IMR-90 (cell line): ENCODE results near the gene SIGLEC11. TPM values are rescaled to one million over a fixed set of nuclear protein-coding genes. Genes with fewer than 3 reads are reported as not detected.

Experiments used
- ATAC-seq: fragments of 200-7000 bp; cut with Tn5 transposase; 2 replicates; pipeline ENCODE4 v1.9.1; 2020; ENCODE audit warnings: low read depth, mild to moderate bottlenecking, moderate library complexity
- BruUV-seq: library from RNA; stranded (reverse); fragments of 400-500 nt; replicated peaks from 2 replicates; lab custom pipeline; 2021; lab: Mats Ljungman, UMichigan
- CTCF ChIA-PET: fragments of 300-600 bp; formaldehyde crosslinking; extraction: SDS; loops from one replicate; lab custom pipeline; 2021; ENCODE audit warnings: antibody characterized with exemption; lab: Yijun Ruan, JAX
- POLR2A ChIA-PET: fragments of 300-600 bp; sonication (Branson Sonifier 250); formaldehyde crosslinking; loops from one replicate; lab custom pipeline; 2022; ENCODE audit warnings: antibody characterized with exemption; ENCODE audit not compliant: unreplicated experiment; lab: Charles Lee
- DNase-seq: peaks from one replicate; pipeline ENCODE4 v3.0.0; 2013
- H2AFZ ChIP-seq: replicated peaks from 2 replicates; pipeline ENCODE3; 2013; ENCODE audit warnings: low read length, mild to moderate bottlenecking; ENCODE audit not compliant: poor library complexity
- H2AK5ac ChIP-seq: 2 replicates; pipeline ENCODE4 v1.6.1; 2013; ENCODE audit warnings: low read depth, low read length, inconsistent platforms
- H2AK9ac ChIP-seq: replicated peaks from 2 replicates; pipeline ENCODE3; 2013; ENCODE audit warnings: mild to moderate bottlenecking, low read depth, low read length, moderate library complexity; ENCODE audit not compliant: poor library complexity
- H2BK120ac ChIP-seq: 2 replicates; pipeline ENCODE4 v1.6.1; 2013; ENCODE audit warnings: low read depth, low read length, inconsistent platforms
- H2BK15ac ChIP-seq: 3 replicates; pipeline ENCODE4 v1.6.1; 2013; ENCODE audit warnings: low read depth, low read length, inconsistent platforms
- H2BK20ac ChIP-seq: 2 replicates; pipeline ENCODE4 v1.6.1; 2013; ENCODE audit warnings: low read depth, mild to moderate bottlenecking, inconsistent platforms, low read length, moderate library complexity
- H2BK5ac ChIP-seq: 2 replicates; pipeline ENCODE4 v1.6.1; 2013; ENCODE audit warnings: mild to moderate bottlenecking, low read depth, low read length, inconsistent platforms; ENCODE audit not compliant: poor library complexity, severe bottlenecking
- H3K14ac ChIP-seq: replicated peaks from 2 replicates; pipeline ENCODE4 v1.6.1; 2013; ENCODE audit warnings: low read depth, low read length, inconsistent platforms
- H3K18ac ChIP-seq: 2 replicates; pipeline ENCODE4 v1.6.1; 2013; ENCODE audit warnings: low read depth, low read length, control low read depth
- H3K23ac ChIP-seq: 2 replicates; pipeline ENCODE4 v1.6.1; 2013; ENCODE audit warnings: low read depth, low read length, inconsistent platforms
- H3K27ac ChIP-seq: 2 replicates; pipeline ENCODE4 v1.5.1; 2013; ENCODE audit warnings: mild to moderate bottlenecking, control low read depth, low read length; ENCODE audit not compliant: insufficient read depth
- H3K27me3 ChIP-seq: 2 replicates; pipeline ENCODE4 v1.6.1; 2013; ENCODE audit warnings: low read length; ENCODE audit not compliant: control insufficient read depth, insufficient read depth
- H3K36me3 ChIP-seq: 2 replicates; pipeline ENCODE4 v1.6.1; 2013; ENCODE audit warnings: low read length, mixed read lengths; ENCODE audit not compliant: control insufficient read depth, insufficient read depth
- H3K4ac ChIP-seq: 2 replicates; pipeline ENCODE4 v1.6.1; 2013; ENCODE audit warnings: low read depth, low read length, inconsistent platforms
- H3K4me1 ChIP-seq: 2 replicates; pipeline ENCODE4 v1.6.1; 2013; ENCODE audit warnings: low read length, mixed read lengths; ENCODE audit not compliant: control insufficient read depth, insufficient read depth
- H3K4me2 ChIP-seq: 2 replicates; pipeline ENCODE4 v1.6.1; 2013; ENCODE audit warnings: low read depth, mild to moderate bottlenecking, control low read depth, low read length, moderate library complexity
- H3K4me3 ChIP-seq: 2 replicates; pipeline ENCODE4 v1.5.1; 2013; ENCODE audit warnings: low read depth, mild to moderate bottlenecking, control low read depth, low read length, moderate library complexity; ENCODE audit not compliant: insufficient read depth
- H3K56ac ChIP-seq: 2 replicates; pipeline ENCODE4 v1.6.1; 2013; ENCODE audit warnings: low read length, inconsistent platforms; ENCODE audit not compliant: insufficient read depth; ENCODE audit errors: extremely low read depth
- H3K79me1 ChIP-seq, 2 experiments: 2 replicates each; pipeline ENCODE4 v1.6.1; 2013; ENCODE audit warnings: low read length in 2 of 2, inconsistent platforms in 1 of 2, low read depth in 1 of 2
- H3K9ac ChIP-seq: 2 replicates; pipeline ENCODE4 v1.6.1; 2013; ENCODE audit warnings: low read depth, low read length, control low read depth
- H3K9me1 ChIP-seq: 2 replicates; pipeline ENCODE4 v1.6.1; 2013; ENCODE audit warnings: low read length, inconsistent platforms; ENCODE audit not compliant: insufficient read depth
- H3K9me3 ChIP-seq: 2 replicates; pipeline ENCODE4 v1.6.1; 2013; ENCODE audit warnings: low read length; ENCODE audit not compliant: control insufficient read depth, insufficient read depth
- H4K20me1 ChIP-seq: 2 replicates; pipeline ENCODE4 v1.6.1; 2013; ENCODE audit warnings: low read length, inconsistent platforms; ENCODE audit not compliant: insufficient read depth
- H4K5ac ChIP-seq: 2 replicates; pipeline ENCODE4 v1.6.1; 2013; ENCODE audit warnings: mild to moderate bottlenecking, low read depth, low read length, control low read depth
- H4K8ac ChIP-seq, 2 experiments: 2 replicates each; pipeline ENCODE4 v1.6.1; 2013; ENCODE audit warnings: low read depth in 2 of 2, low read length in 2 of 2, control low read depth in 1 of 2, inconsistent platforms in 1 of 2
- H4K91ac ChIP-seq: 2 replicates; pipeline ENCODE4 v1.6.1; 2013; ENCODE audit warnings: low read depth, low read length, inconsistent platforms; ENCODE audit not compliant: insufficient read depth
- CEBPB ChIP-seq: IDR thresholded peaks from 2 replicates; pipeline ENCODE4 v1.6.1; 2012; ENCODE audit warnings: low read depth, low read length, improper control_type of control experiment
- CHD1 ChIP-seq: IDR thresholded peaks from 2 replicates; pipeline ENCODE4 v1.6.1; 2012; ENCODE audit warnings: low read depth, low read length, improper control_type of control experiment
- FOS ChIP-seq: fragments of 150-350 bp; IDR thresholded peaks from 2 replicates; pipeline ENCODE4 v1.6.1; 2016; ENCODE audit warnings: low read depth, low read length
- MAZ ChIP-seq: IDR thresholded peaks from 2 replicates; pipeline ENCODE4 v1.6.1; 2012; ENCODE audit warnings: low read depth, mild to moderate bottlenecking, low read length, improper control_type of control experiment, moderate library complexity, borderline replicate concordance
- MXI1 ChIP-seq: IDR thresholded peaks from 2 replicates; pipeline ENCODE4 v1.6.1; 2012; ENCODE audit warnings: low read depth, mild to moderate bottlenecking, low read length, moderate library complexity, borderline replicate concordance
- NFE2L2 ChIP-seq: fragments of 150-350 bp; IDR thresholded peaks from 2 replicates; pipeline ENCODE4 v1.6.1; 2016; ENCODE audit warnings: low read depth, mild to moderate bottlenecking, low read length
- POLR2A ChIP-seq: IDR thresholded peaks from 2 replicates; pipeline ENCODE4 v1.6.1; 2012; ENCODE audit warnings: mild to moderate bottlenecking, low read depth, low read length
- RAD21 ChIP-seq: IDR thresholded peaks from 2 replicates; pipeline ENCODE4 v1.6.1; 2012; ENCODE audit warnings: low read length, improper control_type of control experiment
- SMC3 ChIP-seq: fragments of 150-350 bp; IDR thresholded peaks from 2 replicates; pipeline ENCODE4 v1.6.1; 2016; ENCODE audit warnings: low read depth, mild to moderate bottlenecking, antibody characterized with exemption, low read length, moderate library complexity
- WGBS, 2 experiments: methylation state at CpG; one replicate each; pipeline versions ENCODE4 v1.1.5 to v1.1.7; 2013; ENCODE audit warnings: missing lambda C conversion rate in 2 of 2; ENCODE audit not compliant: insufficient read length in 1 of 2; ENCODE audit errors: extremely low coverage in 2 of 2; 5-methylcytosine and 5-hydroxymethylcytosine counted together
- dilution Hi-C: fragments of 300-500 bp; cut with HindIII; formaldehyde crosslinking; loops from one replicate; pipeline ENCODE4 v1.14.3; 2018; ENCODE audit warnings: low sequenced_read_pairs; ENCODE audit not compliant: unreplicated experiment
- in situ Hi-C: fragments of 300-500 bp; cut with MboI; formaldehyde crosslinking; loops from 3 replicates; pipeline ENCODE4 v1.14.3; 2019; ENCODE audit warnings: low sequenced_read_pairs, inconsistent platforms, mixed read lengths
- intact Hi-C: fragments of 100-400 bp; cut with micrococcal nuclease; formaldehyde crosslinking; loops from 2 replicates; pipeline ENCODE4 v1.10.0; 2022
- polyA plus RNA-seq, 3 experiments: library from polyadenylated mRNA; depleted of rRNA; stranded (reverse); fragments of >200 nt; gene quantifications; 2 replicates each; pipeline ENCODE4 v1.2.3, GENCODE V29; 2012; ENCODE audit warnings: low replicate concordance in 1 of 3
- total RNA-seq: library from RNA; depleted of rRNA; stranded (reverse); fragments of >200 nt; gene quantifications from 2 replicates; pipeline ENCODE4 v1.2.3, GENCODE V29; 2012
- TF ChIP-seq, protein P1 (sequence below): fragments of 150-350 bp; IDR thresholded peaks from 2 replicates; pipeline ENCODE4 v1.6.1; 2016; ENCODE audit warnings: low read depth, mild to moderate bottlenecking, low read length, moderate library complexity, borderline replicate concordance
- TF ChIP-seq, protein P2 (sequence below): fragments of 150-350 bp; IDR thresholded peaks from 2 replicates; pipeline ENCODE4 v1.6.1; 2017; ENCODE audit warnings: mild to moderate bottlenecking, antibody characterized with exemption, low read length, low read depth

Gene SIGLEC11
- total and polyA plus RNA-seq, 2 of the 4 experiments (the other 2 are of a cell fraction): not detected

DNA sequence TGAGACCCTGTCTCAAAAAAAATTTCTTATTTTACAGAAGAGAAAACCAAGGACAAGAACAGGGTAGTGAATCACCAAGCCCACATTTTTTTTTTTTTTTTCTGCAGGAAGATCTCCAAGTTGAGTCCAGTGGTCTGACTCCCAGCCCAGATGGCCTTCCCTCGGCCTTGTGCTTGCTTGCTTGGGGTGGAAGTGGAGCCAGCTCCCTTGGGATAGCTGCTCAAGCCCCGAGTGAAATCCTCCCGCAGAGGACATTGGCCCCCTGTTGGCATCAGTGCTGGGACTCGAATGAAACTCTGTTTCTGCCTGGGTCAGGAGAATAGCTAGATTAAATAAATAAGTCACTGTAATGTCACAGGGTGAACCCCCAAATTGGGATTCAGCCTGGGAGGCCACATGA is 22.3 kb downstream of the SIGLEC11 start:
- H3K27me3 ChIP-seq: no peaks in the 10 kb centered on the region; the same call in 1 of the 2 replicates
- H2BK5ac ChIP-seq: no peak overlapping the region
- H3K4me2 ChIP-seq: no peak overlapping the region
- ATAC-seq (no peak), DNase-seq (no peak)
- no peak overlapping the region for H2BK120ac ChIP-seq
- H3K9ac ChIP-seq: no peak overlapping the region
- no peak overlapping the region for H4K5ac ChIP-seq
- H4K91ac ChIP-seq: no peak overlapping the region
- no peak overlapping the region for H2BK15ac ChIP-seq
- no peak overlapping the region for H3K27ac ChIP-seq
- no peak overlapping the region for H3K18ac ChIP-seq
- no peaks in the 10 kb centered on the region for H3K9me3 ChIP-seq
- no peak overlapping the region for H2AK9ac ChIP-seq
- no peak overlapping the region for H2AFZ ChIP-seq
- no peak overlapping the region for H3K56ac ChIP-seq
- in situ Hi-C loops (loop anchor here (10.0 kb wide), 2 partner anchors 46 to 206 kb away; no protein-coding TSS in a partner anchor), intact Hi-C loops (no loop called here), dilution Hi-C loops (no loop called here)
- H3K4me1 ChIP-seq: no peaks in the 10 kb centered on the region
- H3K9me1 ChIP-seq: no peaks in the 10 kb centered on the region
- no peak overlapping the region for H2AK5ac ChIP-seq
- no peaks in the 10 kb centered on the region for H3K79me1 ChIP-seq
- TF ChIP-seq POLR2A: no peak
- no peak for TF ChIP-seq MAZ
- no peak for TF ChIP-seq FOS
- TF ChIP-seq, protein P1, sequence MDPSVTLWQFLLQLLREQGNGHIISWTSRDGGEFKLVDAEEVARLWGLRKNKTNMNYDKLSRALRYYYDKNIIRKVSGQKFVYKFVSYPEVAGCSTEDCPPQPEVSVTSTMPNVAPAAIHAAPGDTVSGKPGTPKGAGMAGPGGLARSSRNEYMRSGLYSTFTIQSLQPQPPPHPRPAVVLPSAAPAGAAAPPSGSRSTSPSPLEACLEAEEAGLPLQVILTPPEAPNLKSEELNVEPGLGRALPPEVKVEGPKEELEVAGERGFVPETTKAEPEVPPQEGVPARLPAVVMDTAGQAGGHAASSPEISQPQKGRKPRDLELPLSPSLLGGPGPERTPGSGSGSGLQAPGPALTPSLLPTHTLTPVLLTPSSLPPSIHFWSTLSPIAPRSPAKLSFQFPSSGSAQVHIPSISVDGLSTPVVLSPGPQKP: no peak
- TF ChIP-seq RAD21: no peak
- TF ChIP-seq MXI1: no peak
- TF ChIP-seq SMC3: no peak
- TF ChIP-seq, protein P2, sequence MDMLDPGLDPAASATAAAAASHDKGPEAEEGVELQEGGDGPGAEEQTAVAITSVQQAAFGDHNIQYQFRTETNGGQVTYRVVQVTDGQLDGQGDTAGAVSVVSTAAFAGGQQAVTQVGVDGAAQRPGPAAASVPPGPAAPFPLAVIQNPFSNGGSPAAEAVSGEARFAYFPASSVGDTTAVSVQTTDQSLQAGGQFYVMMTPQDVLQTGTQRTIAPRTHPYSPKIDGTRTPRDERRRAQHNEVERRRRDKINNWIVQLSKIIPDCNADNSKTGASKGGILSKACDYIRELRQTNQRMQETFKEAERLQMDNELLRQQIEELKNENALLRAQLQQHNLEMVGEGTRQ: no peak
- TF ChIP-seq CHD1: no peak
- no peak for TF ChIP-seq NFE2L2
- no peak for TF ChIP-seq CEBPB
- no peak overlapping the region for H4K8ac ChIP-seq
- ChIA-PET POLR2A (no interaction called here), CTCF (interaction anchor here (1.1 kb wide), 1 partner anchor 112 kb away, joined by 3 read pairs; no protein-coding TSS in a partner anchor)
- WGBS, 2 experiments: 80% methylated on average over 3 of the region's 4 CpGs; no CpG with 5 or more reads in 1 of the 2 experiments
- H3K4ac ChIP-seq: no peak overlapping the region
- no peaks in the 10 kb centered on the region for H3K36me3 ChIP-seq
- no peak overlapping the region for H3K4me3 ChIP-seq
- no peak overlapping the region for H2BK20ac ChIP-seq
- no peaks in the 10 kb centered on the region for H4K20me1 ChIP-seq
- H3K23ac ChIP-seq: no peak overlapping the region
- H3K14ac ChIP-seq: no peak overlapping the region
- BruUV-seq: no TSS peak
